ENCODE data around the gene CPVL.

- TF ChIP-seq POLR2A (IDR thresholded peaks at IDR 0.05): no peak
- no peak for TF ChIP-seq CTCF (IDR thresholded peaks at IDR 0.05)
Measured at GRCh38 chr7:29005829-29006228, 140.5 kb downstream of the CPVL start.

Measured in heart left ventricle (tissue), 13 donors.